ENCODE data around the gene EPHB1.

EPHB1 gene

GRCh38 chr3:134923286-134923685 lies 128.2 kb downstream of the EPHB1 start:
- Histone ChIP-seq H3K9me3 (ENCODE audit: low read length) (peaks cover 5% of the 10 kb centered on the region; the same call in 1 of the 2 replicates), H3K79me2 (ENCODE audit: insufficient read depth, low read length) (no peaks in the 10 kb centered on the region)

DNA sequence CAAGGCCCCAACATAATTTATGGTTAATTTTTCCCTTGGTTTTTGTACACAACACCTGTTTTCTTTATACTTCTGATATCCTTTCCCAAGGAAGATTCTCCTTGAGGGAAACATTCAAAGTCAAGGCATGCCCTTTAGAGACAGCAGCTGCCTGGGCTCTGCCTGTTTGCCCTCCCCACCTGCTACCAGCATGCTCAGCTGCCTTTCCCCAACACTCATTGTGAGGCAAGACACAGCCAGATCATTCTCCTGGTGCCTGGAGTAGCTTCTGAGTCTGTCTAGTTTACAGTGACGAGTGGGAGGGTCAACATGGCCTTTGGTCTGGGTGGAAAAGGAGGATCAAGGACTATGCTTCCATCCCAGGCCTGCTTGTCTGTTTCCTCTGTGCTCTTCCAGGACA lies 132.5 kb downstream of the EPHB1 start:
- Histone ChIP-seq H3K36me3 (ENCODE audit: insufficient read depth, low read length) (no peaks in the 10 kb centered on the region), H3K27ac (ENCODE audit: low read depth, low read length, poor library complexity, severe bottlenecking) (no peak overlapping the region), H3F3A (ENCODE audit: insufficient read depth, low read length) (no peaks in the 10 kb centered on the region), H3K79me2 (ENCODE audit: insufficient read depth, low read length) (no peaks in the 10 kb centered on the region), H4K20me1 (ENCODE audit: insufficient read depth, low read length) (no peaks in the 10 kb centered on the region), H3K27me3 (ENCODE audit: insufficient read depth, low read length) (no peaks in the 10 kb centered on the region), H3K9me2 (ENCODE audit: low read depth, low read length) (no peaks in the 10 kb centered on the region), H3K4me1 (ENCODE audit: insufficient read depth, low read length, severe bottlenecking) (no peaks in the 10 kb centered on the region), H2AFZ (ENCODE audit: low read length) (no peak overlapping the region), H3K4me2 (ENCODE audit: low read length) (no peak overlapping the region), H3K9ac (ENCODE audit: low read length) (no peak overlapping the region), H3K4me3 (ENCODE audit: low read depth, low read length, poor library complexity, severe bottlenecking) (no peak overlapping the region), H3K9me3 (ENCODE audit: low read length) (peaks cover 5% of the 10 kb centered on the region; the same call in 1 of the 2 replicates)
- TF ChIP-seq, protein P1, sequence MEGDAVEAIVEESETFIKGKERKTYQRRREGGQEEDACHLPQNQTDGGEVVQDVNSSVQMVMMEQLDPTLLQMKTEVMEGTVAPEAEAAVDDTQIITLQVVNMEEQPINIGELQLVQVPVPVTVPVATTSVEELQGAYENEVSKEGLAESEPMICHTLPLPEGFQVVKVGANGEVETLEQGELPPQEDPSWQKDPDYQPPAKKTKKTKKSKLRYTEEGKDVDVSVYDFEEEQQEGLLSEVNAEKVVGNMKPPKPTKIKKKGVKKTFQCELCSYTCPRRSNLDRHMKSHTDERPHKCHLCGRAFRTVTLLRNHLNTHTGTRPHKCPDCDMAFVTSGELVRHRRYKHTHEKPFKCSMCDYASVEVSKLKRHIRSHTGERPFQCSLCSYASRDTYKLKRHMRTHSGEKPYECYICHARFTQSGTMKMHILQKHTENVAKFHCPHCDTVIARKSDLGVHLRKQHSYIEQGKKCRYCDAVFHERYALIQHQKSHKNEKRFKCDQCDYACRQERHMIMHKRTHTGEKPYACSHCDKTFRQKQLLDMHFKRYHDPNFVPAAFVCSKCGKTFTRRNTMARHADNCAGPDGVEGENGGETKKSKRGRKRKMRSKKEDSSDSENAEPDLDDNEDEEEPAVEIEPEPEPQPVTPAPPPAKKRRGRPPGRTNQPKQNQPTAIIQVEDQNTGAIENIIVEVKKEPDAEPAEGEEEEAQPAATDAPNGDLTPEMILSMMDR (IDR thresholded peaks at IDR 0.05; ENCODE audit: low read length): no peak
- TF ChIP-seq EZH2 (IDR thresholded peaks at IDR 0.05; ENCODE audit: borderline replicate concordance, low read length): no peak

More at GRCh38 chr3:134923286-134923685, 128.2 kb downstream of the EPHB1 start:
- Histone ChIP-seq H3K4me2 (ENCODE audit: low read length) (no peak overlapping the region), H4K20me1 (ENCODE audit: insufficient read depth, low read length) (no peaks in the 10 kb centered on the region), H3K27me3 (ENCODE audit: insufficient read depth, low read length) (no peaks in the 10 kb centered on the region), H2AFZ (ENCODE audit: low read length) (no peak overlapping the region), H3F3A (ENCODE audit: insufficient read depth, low read length) (no peaks in the 10 kb centered on the region), H3K36me3 (ENCODE audit: insufficient read depth, low read length) (no peaks in the 10 kb centered on the region), H3K9me2 (ENCODE audit: low read depth, low read length) (no peaks in the 10 kb centered on the region), H3K4me1 (ENCODE audit: insufficient read depth, low read length, severe bottlenecking) (no peaks in the 10 kb centered on the region), H3K4me3 (ENCODE audit: low read depth, low read length, poor library complexity, severe bottlenecking) (no peak overlapping the region), H3K27ac (ENCODE audit: low read depth, low read length, poor library complexity, severe bottlenecking) (no peak overlapping the region), H3K9ac (ENCODE audit: low read length) (no peak overlapping the region)
- TF ChIP-seq, protein P1 (IDR thresholded peaks at IDR 0.05; ENCODE audit: low read length): no peak
- no peak for TF ChIP-seq EZH2 (IDR thresholded peaks at IDR 0.05; ENCODE audit: borderline replicate concordance, low read length)

DNA sequence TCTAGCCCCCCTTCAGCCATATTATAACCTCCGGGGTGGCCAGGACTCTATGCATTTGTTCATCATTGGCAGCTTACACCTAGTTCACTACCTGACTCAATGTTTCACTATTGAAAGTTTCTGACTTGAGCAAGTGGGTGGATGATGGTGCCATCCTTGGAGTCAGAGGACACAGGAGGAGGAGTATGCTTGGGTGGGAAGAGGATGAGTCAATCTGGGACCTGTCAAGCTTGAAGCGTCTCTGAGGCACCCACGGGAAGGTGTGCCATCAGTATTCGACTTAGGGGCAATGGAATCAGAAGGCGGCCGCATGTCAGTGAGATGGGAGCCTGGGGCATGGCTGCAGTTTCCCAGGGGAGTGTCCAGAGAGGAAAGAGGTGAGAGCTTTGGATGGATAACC lies 133.3 kb downstream of the EPHB1 start:
- Histone ChIP-seq H3K79me2 (ENCODE audit: insufficient read depth, low read length) (no peaks in the 10 kb centered on the region), H3K9me3 (ENCODE audit: low read length) (peaks cover 5% of the 10 kb centered on the region; the same call in 1 of the 2 replicates), H3K4me1 (ENCODE audit: insufficient read depth, low read length, severe bottlenecking) (no peaks in the 10 kb centered on the region), H3K9ac (ENCODE audit: low read length) (no peak overlapping the region), H4K20me1 (ENCODE audit: insufficient read depth, low read length) (no peaks in the 10 kb centered on the region), H3K27me3 (ENCODE audit: insufficient read depth, low read length) (no peaks in the 10 kb centered on the region), H3K9me2 (ENCODE audit: low read depth, low read length) (no peaks in the 10 kb centered on the region), H3K4me3 (ENCODE audit: low read depth, low read length, poor library complexity, severe bottlenecking) (no peak overlapping the region), H3K36me3 (ENCODE audit: insufficient read depth, low read length) (no peaks in the 10 kb centered on the region), H3K27ac (ENCODE audit: low read depth, low read length, poor library complexity, severe bottlenecking) (no peak overlapping the region), H3K4me2 (ENCODE audit: low read length) (no peak overlapping the region), H2AFZ (ENCODE audit: low read length) (no peak overlapping the region), H3F3A (ENCODE audit: insufficient read depth, low read length) (no peaks in the 10 kb centered on the region)
- TF ChIP-seq, protein P1 (IDR thresholded peaks at IDR 0.05; ENCODE audit: low read length): no peak
- TF ChIP-seq EZH2 (IDR thresholded peaks at IDR 0.05; ENCODE audit: borderline replicate concordance, low read length): no peak
